Glutamatergic neuron (in vitro differentiated cells): ENCODE data around the gene LIF. TPM values are rescaled to one million over a fixed set of nuclear protein-coding genes. Genes with fewer than 3 reads are reported as not detected.

ENCODE experiments used
- DNase-seq: peaks from one replicate; pipeline ENCODE4 v3.0.0; 2022
- H3K27ac Mint-ChIP-seq: one replicate; pipeline ENCODE4 v1.8.0; 2020; ENCODE audit warnings: mild to moderate bottlenecking, mixed read lengths, inconsistent platforms; ENCODE audit not compliant: unreplicated experiment
- H3K27me3 Mint-ChIP-seq: one replicate; pipeline ENCODE4 v1.8.0; 2020; ENCODE audit warnings: mild to moderate bottlenecking, moderate library complexity, mixed read lengths, inconsistent platforms; ENCODE audit not compliant: unreplicated experiment
- H3K36me3 Mint-ChIP-seq: one replicate; pipeline ENCODE4 v1.8.0; 2020; ENCODE audit warnings: mild to moderate bottlenecking, mixed read lengths, inconsistent platforms; ENCODE audit not compliant: unreplicated experiment
- H3K4me1 Mint-ChIP-seq: one replicate; pipeline ENCODE4 v1.8.0; 2020; ENCODE audit warnings: mild to moderate bottlenecking, low read depth, mixed read lengths, inconsistent platforms; ENCODE audit not compliant: unreplicated experiment
- H3K4me3 Mint-ChIP-seq: one replicate; pipeline ENCODE4 v1.8.0; 2020; ENCODE audit warnings: mild to moderate bottlenecking, mixed read lengths, inconsistent platforms; ENCODE audit not compliant: unreplicated experiment
- H3K9me3 Mint-ChIP-seq: one replicate; pipeline ENCODE4 v1.8.0; 2020; ENCODE audit warnings: mild to moderate bottlenecking, moderate library complexity, mixed read lengths, inconsistent platforms; ENCODE audit not compliant: unreplicated experiment
- long read RNA-seq: library from polyadenylated mRNA; unstranded; transcript quantifications from one replicate; pipeline ENCODE4 v2.0.0, GENCODE V29; 2020; ENCODE audit not compliant: unreplicated experiment
- total RNA-seq: library from RNA; stranded (reverse); fragmentation: NEBNext Ultra II Directional; extraction: Animal tissue kit (Norgen Biotek cat#: 25700); gene quantifications from one replicate; pipeline ENCODE4 v1.2.1, GENCODE V29; 2021; ENCODE audit not compliant: unreplicated experiment
- TF ChIP-seq, protein P1 (sequence below): fragments of 200-600 bp; sonication (generic); IDR thresholded peaks from one replicate; pipeline ENCODE4 v1.5.0; 2021; ENCODE audit not compliant: partially characterized antibody, unreplicated experiment

The LIF gene
- 0.29 TPM for total RNA-seq
- long read RNA-seq: 0 reads

DNA sequence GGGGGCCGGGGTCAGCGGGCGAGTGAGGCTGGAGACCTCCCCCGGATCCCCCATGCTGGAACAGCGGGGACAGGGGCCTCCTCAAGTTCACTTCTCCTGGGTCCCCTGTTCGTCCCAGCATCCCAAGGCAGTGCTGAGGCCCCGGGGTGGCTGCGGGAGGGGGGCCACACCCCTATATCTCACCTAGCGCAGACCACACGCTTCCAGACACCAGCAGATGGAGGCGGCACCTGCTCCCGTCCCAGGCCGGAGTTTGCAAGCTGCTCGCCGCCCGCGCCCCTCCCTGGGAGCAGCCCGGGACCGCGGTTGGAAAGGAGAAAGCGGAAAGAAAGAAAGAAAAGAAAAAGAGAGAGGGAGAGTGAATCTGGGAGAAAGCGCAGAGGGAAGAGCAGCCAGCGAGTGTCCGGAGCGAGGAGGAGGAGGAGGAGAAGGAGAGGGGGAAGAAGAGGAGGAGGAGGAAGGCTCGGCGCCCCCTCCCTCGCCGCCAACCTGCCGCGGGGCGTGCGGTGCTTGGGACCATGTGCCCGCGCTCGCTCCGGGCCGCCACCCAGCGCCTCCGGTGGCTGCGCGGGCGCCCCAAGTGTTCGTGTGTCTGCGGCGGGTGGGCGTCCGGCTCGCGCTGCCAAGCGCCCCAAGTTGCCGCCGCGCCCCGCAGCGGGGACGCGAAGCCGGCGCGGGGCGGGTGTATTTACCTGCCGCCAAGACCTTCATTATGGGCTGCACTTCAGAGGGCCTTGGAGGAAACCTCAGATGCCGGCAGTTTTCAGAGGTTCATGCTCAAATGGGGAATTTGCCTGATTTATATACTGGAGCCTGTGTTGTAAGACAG lies at the start of gene LIF:
Gene LIF, minus strand, starts transcription at position 775 of the 829 bp plus-strand sequence. Its CDS starts 64 bp downstream, at position 711.
- TF ChIP-seq, protein P1, sequence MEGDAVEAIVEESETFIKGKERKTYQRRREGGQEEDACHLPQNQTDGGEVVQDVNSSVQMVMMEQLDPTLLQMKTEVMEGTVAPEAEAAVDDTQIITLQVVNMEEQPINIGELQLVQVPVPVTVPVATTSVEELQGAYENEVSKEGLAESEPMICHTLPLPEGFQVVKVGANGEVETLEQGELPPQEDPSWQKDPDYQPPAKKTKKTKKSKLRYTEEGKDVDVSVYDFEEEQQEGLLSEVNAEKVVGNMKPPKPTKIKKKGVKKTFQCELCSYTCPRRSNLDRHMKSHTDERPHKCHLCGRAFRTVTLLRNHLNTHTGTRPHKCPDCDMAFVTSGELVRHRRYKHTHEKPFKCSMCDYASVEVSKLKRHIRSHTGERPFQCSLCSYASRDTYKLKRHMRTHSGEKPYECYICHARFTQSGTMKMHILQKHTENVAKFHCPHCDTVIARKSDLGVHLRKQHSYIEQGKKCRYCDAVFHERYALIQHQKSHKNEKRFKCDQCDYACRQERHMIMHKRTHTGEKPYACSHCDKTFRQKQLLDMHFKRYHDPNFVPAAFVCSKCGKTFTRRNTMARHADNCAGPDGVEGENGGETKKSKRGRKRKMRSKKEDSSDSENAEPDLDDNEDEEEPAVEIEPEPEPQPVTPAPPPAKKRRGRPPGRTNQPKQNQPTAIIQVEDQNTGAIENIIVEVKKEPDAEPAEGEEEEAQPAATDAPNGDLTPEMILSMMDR: no peak
- peak within 1 kb of the TSS; percentile 28 for H3K27ac Mint-ChIP-seq
- no peaks in the 10 kb centered on the region for H3K4me1 Mint-ChIP-seq
- no peaks in the 10 kb centered on the region for H3K36me3 Mint-ChIP-seq
- H3K27me3 Mint-ChIP-seq: peaks cover 10% of the 10 kb centered on the region
- peak within 1 kb of the TSS; percentile 95 for H3K4me3 Mint-ChIP-seq
- DNase-seq: peak; percentile 53
- H3K9me3 Mint-ChIP-seq: peaks cover 4% of the 10 kb centered on the region

DNA sequence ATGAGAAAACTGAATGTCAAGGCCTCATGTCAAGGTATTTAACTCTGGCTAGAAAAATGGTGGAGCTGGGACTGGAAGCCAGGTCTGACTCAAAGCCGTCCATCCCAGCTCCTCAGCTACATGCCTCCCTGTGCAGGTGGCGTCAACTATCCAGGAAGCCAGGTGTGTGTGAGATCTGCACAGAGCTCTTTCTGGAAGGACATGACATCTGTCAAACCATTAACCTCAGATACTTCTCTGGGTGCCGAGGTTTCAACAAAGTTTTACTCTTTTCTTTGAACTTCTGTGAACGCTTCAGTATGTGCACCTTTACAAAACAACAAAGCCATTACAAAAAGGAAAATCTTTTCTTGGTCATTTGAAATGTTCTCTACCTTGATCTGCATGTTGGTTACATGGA lies 49.8 kb upstream of the LIF start:
- peaks cover 6% of the 10 kb centered on the region for H3K9me3 Mint-ChIP-seq
- TF ChIP-seq, protein P1: no peak
- peaks cover 4% of the 10 kb centered on the region for H3K4me1 Mint-ChIP-seq
- DNase-seq: no peak
- H3K4me3 Mint-ChIP-seq: no peak overlapping the region
- H3K36me3 Mint-ChIP-seq: no peaks in the 10 kb centered on the region
- no peak overlapping the region for H3K27ac Mint-ChIP-seq
- H3K27me3 Mint-ChIP-seq: peaks cover 3% of the 10 kb centered on the region

DNA sequence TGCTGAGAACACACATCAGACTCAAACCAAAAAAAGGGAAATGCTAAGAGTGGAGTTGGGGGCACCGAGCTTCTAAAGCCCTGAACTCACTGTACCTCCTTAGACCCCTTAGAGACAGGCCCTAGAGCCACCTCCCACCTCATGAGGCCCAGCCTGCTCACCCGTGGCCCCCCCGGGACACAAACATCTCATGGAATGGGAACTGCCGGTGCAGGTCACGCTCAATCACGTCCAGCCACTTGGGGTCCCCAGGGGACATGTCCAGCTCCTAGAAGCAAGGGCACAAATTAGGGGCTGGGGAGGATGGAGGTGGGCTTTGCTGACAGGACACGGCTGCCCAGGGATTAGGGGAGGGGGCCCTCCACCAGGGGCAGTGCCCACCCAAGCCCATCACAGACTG lies 49.0 kb upstream of the LIF start:
- Mint-ChIP-seq H3K36me3 (no peaks in the 10 kb centered on the region), H3K4me1 (peaks cover 4% of the 10 kb centered on the region), H3K27ac (no peak overlapping the region), H3K9me3 (peaks cover 6% of the 10 kb centered on the region), H3K4me3 (no peak overlapping the region), H3K27me3 (peaks cover 3% of the 10 kb centered on the region)
- TF ChIP-seq, protein P1: no peak
- no peak for DNase-seq

DNA sequence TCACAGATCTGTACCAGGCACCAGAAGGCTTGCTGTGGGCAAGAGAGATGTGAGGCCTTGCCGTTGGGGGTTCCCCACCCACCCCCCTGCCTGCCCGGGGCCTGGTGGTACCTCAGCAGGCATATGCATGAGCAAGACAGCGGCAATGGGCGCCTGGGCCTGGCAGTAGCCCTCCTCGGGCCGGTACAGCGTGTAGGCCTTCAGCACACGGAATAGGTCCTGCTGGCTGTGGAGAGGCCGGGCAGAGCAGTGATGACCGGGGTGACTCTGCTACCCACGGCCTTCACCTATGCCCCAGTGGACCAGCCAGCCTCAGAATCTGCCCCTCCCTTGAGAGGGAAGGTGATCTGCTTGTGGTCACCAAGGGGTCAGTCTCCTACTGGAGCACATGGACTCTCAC lies 48.3 kb upstream of the LIF start:
- H3K9me3 Mint-ChIP-seq: peaks cover 6% of the 10 kb centered on the region
- H3K27me3 Mint-ChIP-seq: peaks cover 3% of the 10 kb centered on the region
- DNase-seq: no peak
- no peaks in the 10 kb centered on the region for H3K36me3 Mint-ChIP-seq
- no peak overlapping the region for H3K4me3 Mint-ChIP-seq
- no peak overlapping the region for H3K27ac Mint-ChIP-seq
- TF ChIP-seq, protein P1: no peak
- H3K4me1 Mint-ChIP-seq: peaks cover 4% of the 10 kb centered on the region

DNA sequence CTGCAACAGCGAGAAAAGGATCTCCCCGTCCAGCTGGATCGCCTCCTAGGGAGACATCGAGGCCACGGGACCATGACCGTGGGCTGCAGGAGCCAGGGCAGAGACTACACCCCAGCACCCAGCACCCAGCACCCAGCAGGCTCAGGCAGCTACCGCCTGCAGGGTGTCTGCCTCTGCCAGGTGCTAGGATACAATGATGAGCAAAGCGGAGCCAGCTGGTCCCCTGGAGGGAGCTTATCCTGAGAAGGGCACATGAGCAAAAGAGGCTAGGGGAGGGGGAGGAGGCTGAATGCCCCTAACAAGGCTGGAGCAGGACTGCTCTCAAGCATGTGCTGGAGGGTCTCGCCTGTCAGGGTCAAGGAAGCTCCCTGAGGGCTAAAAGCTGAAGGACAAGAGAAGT lies 47.5 kb upstream of the LIF start:
- Mint-ChIP-seq H3K9me3 (peaks cover 6% of the 10 kb centered on the region), H3K36me3 (no peaks in the 10 kb centered on the region), H3K4me1 (peaks cover 4% of the 10 kb centered on the region), H3K27ac (no peak overlapping the region), H3K27me3 (peaks cover 2% of the 10 kb centered on the region), H3K4me3 (no peak overlapping the region)
- TF ChIP-seq, protein P1: no peak
- DNase-seq: no peak
